ENCODE data around the gene HLA-DQA1.
A peak's percentile ranks its signal among the peaks of the same experiment; 100 is the strongest.
"Not testable (repeated sequence)": the region's sequence is repeated elsewhere in the genome, so short reads cannot be mapped to it uniquely, and the experiment has no call there.

Gene HLA-DQA1

GRCh38 chr6:32666420-32667300 is 29.5 kb downstream of the HLA-DQA1 start, which contains the start of gene HLA-DQB1:
Gene HLA-DQB1 (minus strand): TSS chr6:32666657. CDS start chr6:32666607, 50 bp downstream.
- Mint-ChIP-seq H3K4me3 (peak within 1 kb of the TSS; percentile 83), H3K36me3 (ENCODE audit: low read depth) (no peaks in the 10 kb centered on the region), H3K9me3 (peaks cover 4% of the 10 kb centered on the region), H3K27me3 (ENCODE audit: low read depth, poor library complexity) (peaks cover 40% of the 10 kb centered on the region), H3K27ac (no peak within 1 kb of the TSS), H3K4me1 (peaks cover 38% of the 10 kb centered on the region)
- DNase-seq = peak; percentile 54
- TF ChIP-seq CTCF (IDR thresholded peaks at IDR 0.05) = no peak

- Mint-ChIP-seq H3K4me3 (no peak overlapping the region), H3K9me3 (peaks cover 13% of the 10 kb centered on the region), H3K36me3 (ENCODE audit: low read depth) (peaks cover 4% of the 10 kb centered on the region), H3K27me3 (ENCODE audit: low read depth, poor library complexity) (peaks cover 35% of the 10 kb centered on the region), H3K4me1 (peaks cover 38% of the 10 kb centered on the region), H3K27ac (no peak overlapping the region)
- no peak for DNase-seq
- no peak for TF ChIP-seq CTCF (IDR thresholded peaks at IDR 0.05)
Observed at GRCh38 chr6:32668226-32668747, 31.1 kb downstream of the HLA-DQA1 start.

DNA sequence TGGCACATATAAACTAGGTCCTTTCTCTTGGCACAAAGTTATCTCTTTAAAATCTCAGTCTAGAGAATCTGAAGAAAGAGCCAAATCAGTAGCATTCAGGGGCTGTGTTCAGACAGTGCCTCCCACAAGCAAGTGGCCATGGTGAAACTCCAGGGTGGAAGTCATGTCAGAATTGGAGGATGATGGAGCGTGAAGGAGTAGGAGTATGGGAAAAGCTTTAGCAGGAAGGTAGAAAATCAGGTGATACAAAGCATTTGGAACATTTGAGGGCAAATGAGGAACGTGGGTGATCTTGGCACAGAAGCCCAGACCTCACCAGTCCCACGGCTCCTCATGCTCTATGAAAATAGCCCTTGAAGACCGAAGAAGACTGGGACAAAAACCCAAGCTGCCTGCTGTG is 32.0 kb downstream of the HLA-DQA1 start:
- H3K27ac Mint-ChIP-seq = no peak overlapping the region
- peaks cover 4% of the 10 kb centered on the region for H3K36me3 Mint-ChIP-seq (ENCODE audit: low read depth)
- peaks cover 28% of the 10 kb centered on the region for H3K27me3 Mint-ChIP-seq (ENCODE audit: low read depth, poor library complexity)
- H3K9me3 Mint-ChIP-seq = peaks cover 19% of the 10 kb centered on the region
- DNase-seq = no peak
- peaks cover 38% of the 10 kb centered on the region for H3K4me1 Mint-ChIP-seq
- TF ChIP-seq CTCF (IDR thresholded peaks at IDR 0.05) = no peak
- H3K4me3 Mint-ChIP-seq = no peak overlapping the region

GRCh38 chr6:32669893-32670292 is 32.7 kb downstream of the HLA-DQA1 start:
- no peak for TF ChIP-seq CTCF (IDR thresholded peaks at IDR 0.05)
- Mint-ChIP-seq H3K9me3 (peaks cover 26% of the 10 kb centered on the region), H3K27me3 (ENCODE audit: low read depth, poor library complexity) (peaks cover 23% of the 10 kb centered on the region), H3K36me3 (ENCODE audit: low read depth) (peaks cover 4% of the 10 kb centered on the region), H3K27ac (no peak overlapping the region), H3K4me1 (peaks cover 38% of the 10 kb centered on the region), H3K4me3 (no peak overlapping the region)
- no peak for DNase-seq

GRCh38 chr6:32671908-32672307 is 34.7 kb downstream of the HLA-DQA1 start:
- H3K36me3 Mint-ChIP-seq (ENCODE audit: low read depth); DNase-seq; H3K27ac Mint-ChIP-seq; H3K27me3 Mint-ChIP-seq (ENCODE audit: low read depth, poor library complexity); H3K4me3 Mint-ChIP-seq: not testable (repeated sequence)
- Mint-ChIP-seq H3K4me1 (peaks cover 20% of the 10 kb centered on the region), H3K9me3 (peaks cover 33% of the 10 kb centered on the region)

- not testable (repeated sequence) for H3K36me3 Mint-ChIP-seq (ENCODE audit: low read depth); DNase-seq
Observed at GRCh38 chr6:32674123-32674522, 36.9 kb downstream of the HLA-DQA1 start.

More at GRCh38 chr6:32674123-32674522, 36.9 kb downstream of the HLA-DQA1 start:
- H3K27me3 Mint-ChIP-seq (ENCODE audit: low read depth, poor library complexity); H3K4me1 Mint-ChIP-seq; H3K27ac Mint-ChIP-seq; H3K4me3 Mint-ChIP-seq: not testable (repeated sequence)
- peaks cover 48% of the 10 kb centered on the region for H3K9me3 Mint-ChIP-seq

Measured in nephron progenitor cell (in vitro differentiated cells).